Endodermal cell (in vitro differentiated cells): ENCODE results near the gene AHNAK2. TPM values are rescaled to one million over a fixed set of nuclear protein-coding genes. Genes with fewer than 3 reads are reported as not detected.
A peak's percentile ranks its signal among the peaks of the same experiment; 100 is the strongest.

Experiments
- DNase-seq: peaks from one replicate; pipeline ENCODE4 v3.0.0-alpha.2; 2017
- H3K27ac ChIP-seq: 2 replicates; pipeline ENCODE4 v1.5.1; 2013; ENCODE audit warnings: mild to moderate bottlenecking, low read depth, low read length, moderate library complexity
- H3K27me3 ChIP-seq: 2 replicates; pipeline ENCODE4 v1.6.1; 2013; ENCODE audit warnings: mild to moderate bottlenecking, low read length, moderate library complexity; ENCODE audit not compliant: insufficient read depth, control insufficient read depth, poor library complexity, severe bottlenecking
- H3K36me3 ChIP-seq: 2 replicates; pipeline ENCODE4 v1.7.0; 2013; ENCODE audit warnings: mild to moderate bottlenecking, low read length, moderate library complexity; ENCODE audit not compliant: control insufficient read depth, insufficient read depth
- H3K4me1 ChIP-seq: one replicate; pipeline ENCODE4 v1.7.0; 2013; ENCODE audit warnings: low read length; ENCODE audit not compliant: control insufficient read depth, insufficient read depth
- H3K4me3 ChIP-seq: 2 replicates; pipeline ENCODE4 v1.5.1; 2013; ENCODE audit warnings: mild to moderate bottlenecking, low read length, moderate library complexity
- H3K9ac ChIP-seq: 2 replicates; pipeline ENCODE4 v1.6.1; 2013; ENCODE audit warnings: mild to moderate bottlenecking, low read length, moderate library complexity; ENCODE audit not compliant: poor library complexity, severe bottlenecking; ENCODE audit errors: extremely low read depth
- H3K9me3 ChIP-seq: 2 replicates; pipeline ENCODE4 v1.6.1; 2013; ENCODE audit warnings: mild to moderate bottlenecking, low read length, moderate library complexity; ENCODE audit not compliant: control insufficient read depth
- H3K27ac Mint-ChIP-seq: 2 replicates; pipeline ENCODE4 v1.8.0; 2020; ENCODE audit warnings: mixed read lengths
- H3K27me3 Mint-ChIP-seq: 2 replicates; pipeline ENCODE4 v1.8.0; 2021; ENCODE audit warnings: mild to moderate bottlenecking, mixed read lengths; ENCODE audit not compliant: insufficient read depth
- H3K36me3 Mint-ChIP-seq: 2 replicates; pipeline ENCODE4 v1.8.0; 2020; ENCODE audit warnings: low read depth, mixed read lengths
- H3K4me1 Mint-ChIP-seq: 2 replicates; pipeline ENCODE4 v1.8.0; 2020; ENCODE audit warnings: mixed read lengths
- H3K4me3 Mint-ChIP-seq: 2 replicates; pipeline ENCODE4 v1.8.0; 2020; ENCODE audit warnings: mild to moderate bottlenecking, moderate library complexity, mixed read lengths
- H3K9me3 Mint-ChIP-seq: 2 replicates; pipeline ENCODE4 v1.8.0; 2020; ENCODE audit warnings: mild to moderate bottlenecking, mixed read lengths
- WGBS, 2 experiments: methylation state at CpG; one replicate each; pipeline versions ENCODE4 v1.1.5 to v1.1.7; 2013; ENCODE audit warnings: missing lambda C conversion rate in 2 of 2, mixed read lengths in 1 of 2; ENCODE audit not compliant: insufficient coverage in 1 of 2, insufficient read length in 1 of 2; 5-methylcytosine and 5-hydroxymethylcytosine counted together
- total RNA-seq, 2 donors: library from RNA; stranded (reverse); fragmentation: NEBNext Ultra II Directional in 1 of 2; extraction: Animal tissue kit (Norgen Biotek cat#: 25700) in 1 of 2; gene quantifications; 2 replicates in 1 of 2; 3 replicates in 1 of 2; pipeline ENCODE4 v1.2.1, GENCODE V29; 2021
- TF ChIP-seq, protein P1 (sequence below): fragments of 200-600 bp; sonication (generic); conservative IDR thresholded peaks from 2 replicates; pipeline ENCODE4 v1.5.0; 2021; ENCODE audit warnings: antibody characterized with exemption, mild to moderate bottlenecking

Gene AHNAK2
- total RNA-seq, 2 donors from 2014 or later, result 0.93 to 2.2 TPM

DNA sequence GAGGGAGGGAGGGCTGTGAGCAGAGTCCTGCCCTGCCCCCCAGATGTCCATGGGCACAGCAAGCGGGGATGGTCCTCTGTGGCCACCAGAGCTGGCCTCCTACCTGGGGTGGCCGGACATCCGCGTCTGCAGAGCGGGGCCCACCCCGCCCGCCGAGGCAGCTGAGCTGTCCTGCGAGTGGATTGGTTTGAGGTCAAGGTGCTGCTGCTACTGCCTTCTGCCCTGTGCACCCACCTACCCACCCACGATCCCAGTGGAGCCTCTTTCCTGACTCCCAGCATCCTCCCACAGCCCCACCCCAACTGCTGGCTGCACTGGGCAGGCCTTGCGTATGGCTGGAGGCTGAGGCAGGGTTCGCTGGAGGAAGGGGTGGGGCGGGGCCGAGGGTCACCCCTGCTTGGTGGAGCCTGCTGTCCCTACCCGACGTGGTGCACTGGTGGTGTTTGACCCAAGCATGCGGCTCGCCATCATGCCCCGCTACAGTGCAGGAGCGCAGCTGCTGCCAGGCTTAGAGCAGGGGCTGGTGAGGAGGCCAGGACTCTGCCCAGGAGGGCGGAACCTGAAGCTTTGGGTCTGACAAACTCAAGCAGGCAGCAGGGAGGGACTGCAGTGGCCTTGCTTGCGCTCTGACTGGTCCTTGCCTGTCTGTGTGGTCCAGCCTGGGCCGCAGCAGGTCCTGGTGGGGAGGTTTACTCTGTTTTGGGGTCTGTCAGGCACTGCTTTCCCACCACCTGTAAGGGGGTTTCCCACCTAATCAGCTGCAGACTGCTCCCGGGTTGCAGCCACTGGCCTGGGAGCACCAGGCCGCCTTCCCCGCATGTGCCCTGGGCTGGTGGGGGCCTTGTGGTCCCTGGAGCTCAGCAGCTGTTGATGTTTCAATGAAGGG lies 89.4 kb downstream of the AHNAK2 start:
- DNase-seq, result peak; percentile 32
- Histone ChIP-seq H3K27me3 (no peaks in the 10 kb centered on the region), H3K36me3 (peaks cover 8% of the 10 kb centered on the region), H3K9me3 (no peaks in the 10 kb centered on the region), H3K27ac (no peak overlapping the region), H3K4me1 (no peaks in the 10 kb centered on the region), H3K9ac (no peak overlapping the region), H3K4me3 (no peak overlapping the region)
- TF ChIP-seq, protein P1, sequence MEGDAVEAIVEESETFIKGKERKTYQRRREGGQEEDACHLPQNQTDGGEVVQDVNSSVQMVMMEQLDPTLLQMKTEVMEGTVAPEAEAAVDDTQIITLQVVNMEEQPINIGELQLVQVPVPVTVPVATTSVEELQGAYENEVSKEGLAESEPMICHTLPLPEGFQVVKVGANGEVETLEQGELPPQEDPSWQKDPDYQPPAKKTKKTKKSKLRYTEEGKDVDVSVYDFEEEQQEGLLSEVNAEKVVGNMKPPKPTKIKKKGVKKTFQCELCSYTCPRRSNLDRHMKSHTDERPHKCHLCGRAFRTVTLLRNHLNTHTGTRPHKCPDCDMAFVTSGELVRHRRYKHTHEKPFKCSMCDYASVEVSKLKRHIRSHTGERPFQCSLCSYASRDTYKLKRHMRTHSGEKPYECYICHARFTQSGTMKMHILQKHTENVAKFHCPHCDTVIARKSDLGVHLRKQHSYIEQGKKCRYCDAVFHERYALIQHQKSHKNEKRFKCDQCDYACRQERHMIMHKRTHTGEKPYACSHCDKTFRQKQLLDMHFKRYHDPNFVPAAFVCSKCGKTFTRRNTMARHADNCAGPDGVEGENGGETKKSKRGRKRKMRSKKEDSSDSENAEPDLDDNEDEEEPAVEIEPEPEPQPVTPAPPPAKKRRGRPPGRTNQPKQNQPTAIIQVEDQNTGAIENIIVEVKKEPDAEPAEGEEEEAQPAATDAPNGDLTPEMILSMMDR, result no peak
- H3K4me1 Mint-ChIP-seq, result no peaks in the 10 kb centered on the region
- H3K27me3 Mint-ChIP-seq, result no peaks in the 10 kb centered on the region
- 95 to 96% methylated on average over 12 to 26 of the region's 26 CpGs for WGBS, 2 experiments
- H3K4me3 Mint-ChIP-seq, result no peak overlapping the region
- H3K27ac Mint-ChIP-seq, result no peak overlapping the region
- no peaks in the 10 kb centered on the region for H3K36me3 Mint-ChIP-seq
- no peaks in the 10 kb centered on the region for H3K9me3 Mint-ChIP-seq

DNA sequence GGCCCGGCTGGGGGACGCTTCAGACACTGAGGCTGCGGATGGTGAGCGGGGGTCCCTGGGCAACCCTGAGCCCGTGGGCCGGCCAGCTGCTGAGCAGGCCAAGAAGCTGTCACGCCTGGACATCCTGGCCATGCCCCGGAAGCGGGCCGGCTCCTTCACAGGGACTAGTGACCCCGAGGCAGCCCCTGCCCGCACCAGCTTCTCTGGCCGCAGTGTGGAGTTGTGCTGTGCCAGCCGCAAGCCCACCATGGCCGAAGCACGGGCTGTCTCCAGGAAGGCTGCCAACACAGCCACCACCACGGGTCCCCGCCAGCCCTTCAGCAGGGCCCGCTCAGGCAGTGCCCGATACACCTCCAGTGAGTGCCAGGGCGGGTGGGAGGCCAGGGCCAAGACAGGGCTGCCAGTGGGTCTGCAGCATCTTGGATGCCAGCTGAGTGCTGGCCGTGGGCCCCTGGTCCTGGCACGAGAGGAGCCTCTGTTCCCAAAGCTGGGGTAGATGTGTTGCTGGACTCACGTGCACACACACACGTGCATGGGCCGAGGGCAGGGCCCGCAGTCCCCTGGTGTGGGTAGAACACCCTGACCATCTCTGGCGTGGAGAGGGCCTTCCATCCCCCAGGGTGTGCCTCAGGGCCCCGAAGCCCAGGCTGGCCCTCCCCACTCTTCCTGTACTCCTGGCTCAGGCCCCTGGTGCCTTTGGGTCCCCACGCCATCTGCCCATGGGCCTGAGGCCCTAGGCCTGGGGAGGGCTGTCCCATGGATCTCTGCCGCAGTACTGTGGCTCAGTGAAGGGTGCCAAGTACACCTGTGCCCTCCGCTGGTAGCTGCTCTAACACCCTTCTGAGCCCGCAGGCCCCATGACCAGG lies 90.3 kb downstream of the AHNAK2 start:
- Histone ChIP-seq H3K9ac (no peak overlapping the region), H3K4me1 (no peaks in the 10 kb centered on the region), H3K27ac (no peak overlapping the region), H3K27me3 (no peaks in the 10 kb centered on the region), H3K36me3 (peaks cover 11% of the 10 kb centered on the region), H3K9me3 (no peaks in the 10 kb centered on the region), H3K4me3 (no peak overlapping the region)
- Mint-ChIP-seq H3K4me1 (no peaks in the 10 kb centered on the region), H3K27me3 (no peaks in the 10 kb centered on the region), H3K4me3 (no peak overlapping the region), H3K27ac (no peak overlapping the region), H3K9me3 (no peaks in the 10 kb centered on the region), H3K36me3 (no peaks in the 10 kb centered on the region)
- WGBS, 2 experiments, result 92 to 98% methylated on average over 21 to 33 of the region's 33 CpGs
- TF ChIP-seq, protein P1, result no peak
- peak; percentile 31 for DNase-seq

Other genes starting within 250 kb of the AHNAK2 start
- gene SIVA1, start 225.2 kb downstream of the AHNAK2 start, total RNA-seq, result 10 to 100 TPM; 82.5 to 87.3 TPM
- 100 to 1,000 TPM; 133 to 152 TPM for gene AKT1, start 182.6 kb downstream of the AHNAK2 start, total RNA-seq
- gene ZBTB42, start 177.3 kb downstream of the AHNAK2 start, total RNA-seq, result 1 to 10 TPM; 7.7 to 8.4 TPM
- 10 to 100 TPM; 38.9 to 43.1 TPM for gene CEP170B, start 113.1 kb downstream of the AHNAK2 start, total RNA-seq
- not detected for gene PLD4, start 53.5 kb downstream of the AHNAK2 start, total RNA-seq
- 10 to 100 TPM; 11.2 to 12.5 TPM for gene CLBA1, start 7.4 kb upstream of the AHNAK2 start, total RNA-seq
- 10 to 100 TPM; 46.6 to 65.1 TPM for gene CDCA4, start 42.7 kb upstream of the AHNAK2 start, total RNA-seq
- 1 to 10 TPM in 1 of 2 donors, under 1 TPM in 1; 0.27 to 3.3 TPM for gene GPR132, start 87.1 kb upstream of the AHNAK2 start, total RNA-seq
- gene JAG2, start 190.4 kb upstream of the AHNAK2 start, total RNA-seq, result 1 to 10 TPM; 6.4 TPM
- 10 to 100 TPM; 43.4 to 59.5 TPM for gene NUDT14, start 202.9 kb upstream of the AHNAK2 start, total RNA-seq